NCI-H82 treated with DMSO at 0.1 percent for 48 hours (cell line): ENCODE results near the gene PTGR2.
"Not testable (repeated sequence)": the region's sequence is repeated elsewhere in the genome, so short reads cannot be mapped to it uniquely, and the experiment has no call there.

Experiments
- DNase-seq: peaks from one replicate; lab custom pipeline; 2025; ENCODE audit not compliant: unreplicated experiment; lab: John Stamatoyannopoulos, UW

PTGR2 gene

GRCh38 chr14:73884438-73885190 is 33.0 kb downstream of the PTGR2 start:
- no peak for DNase-seq

GRCh38 chr14:73886449-73887317 is 35.1 kb downstream of the PTGR2 start, which contains the start of gene ZNF410:
ZNF410 (plus strand) TSS chr14:73886859; CDS start chr14:73892176, 5,317 bp downstream.
- DNase-seq = peak; percentile 62

GRCh38 chr14:73887318-73887616 is 35.6 kb downstream of the PTGR2 start:
- DNase-seq = no peak

- no peak for DNase-seq
Measured at GRCh38 chr14:73887694-73888459, 36.2 kb downstream of the PTGR2 start.

- no peak for DNase-seq
Measured at GRCh38 chr14:73888460-73888725, 36.8 kb downstream of the PTGR2 start.

GRCh38 chr14:73888971-73889370 is 37.3 kb downstream of the PTGR2 start:
- no peak for DNase-seq

- DNase-seq = no peak
Measured at GRCh38 chr14:73889376-73889775, 37.7 kb downstream of the PTGR2 start.

GRCh38 chr14:73894180-73894687 is 42.6 kb downstream of the PTGR2 start:
- DNase-seq = not testable (repeated sequence)

- DNase-seq = no peak
Measured at GRCh38 chr14:73895939-73896338, 44.3 kb downstream of the PTGR2 start.

GRCh38 chr14:73896521-73896920 is 44.9 kb downstream of the PTGR2 start:
- no peak for DNase-seq

GRCh38 chr14:73903028-73903427 is 51.4 kb downstream of the PTGR2 start:
- DNase-seq = no peak

- DNase-seq = no peak
Measured at GRCh38 chr14:73909681-73910080, 58.0 kb downstream of the PTGR2 start.

GRCh38 chr14:73913256-73913655 is 61.6 kb downstream of the PTGR2 start:
- no peak for DNase-seq

GRCh38 chr14:73916324-73916723 is 64.7 kb downstream of the PTGR2 start:
- DNase-seq = no peak

- not testable (repeated sequence) for DNase-seq
Measured at GRCh38 chr14:73919457-73919856, 67.8 kb downstream of the PTGR2 start.

GRCh38 chr14:73924337-73924736 is 72.7 kb downstream of the PTGR2 start:
- no peak for DNase-seq
